ENCODE results near the gene INSL6.
A peak's percentile ranks its signal among the peaks of the same experiment; 100 is the strongest.
"Not testable (repeated sequence)": the region's sequence is repeated elsewhere in the genome, so short reads cannot be mapped to it uniquely, and the experiment has no call there.

Gene INSL6

GRCh38 chr9:5185220-5185840 lies at the start of gene INSL6:
Gene INSL6, minus strand, starts transcription at chr9:5185639. Its CDS starts 37 bp downstream, at chr9:5185602.
- DNase-seq (ENCODE audit: low read depth in 2 of 2), result no peak

- DNase-seq (ENCODE audit: low read depth in 2 of 2), result no peak
Measured at GRCh38 chr9:5231212-5231611, 45.8 kb upstream of the INSL6 start, which contains the start of gene INSL4. Gene INSL4, plus strand, starts transcription at chr9:5231419. Its CDS starts 105 bp downstream, at chr9:5231524.

GRCh38 chr9:5230554-5230953 lies 45.1 kb upstream of the INSL6 start:
- no peak for DNase-seq (ENCODE audit: low read depth in 2 of 2)

GRCh38 chr9:5205071-5205470 lies 19.6 kb upstream of the INSL6 start:
- no peak for DNase-seq (ENCODE audit: low read depth in 2 of 2)

- DNase-seq (ENCODE audit: low read depth in 2 of 2), result no peak
Measured at GRCh38 chr9:5195463-5195862, 10.0 kb upstream of the INSL6 start.

- DNase-seq (ENCODE audit: low read depth in 2 of 2), result no peak
Measured at GRCh38 chr9:5193345-5193744, 7.9 kb upstream of the INSL6 start.

GRCh38 chr9:5191985-5192384 lies 6.5 kb upstream of the INSL6 start:
- DNase-seq (ENCODE audit: low read depth in 2 of 2), result no peak

- DNase-seq (ENCODE audit: low read depth in 2 of 2), result no peak
Measured at GRCh38 chr9:5188060-5188984, 2.9 kb upstream of the INSL6 start.

- peak; percentile 17 to 41 for DNase-seq (ENCODE audit: low read depth in 2 of 2)
Measured at GRCh38 chr9:5186416-5187169, 1.2 kb upstream of the INSL6 start.

- DNase-seq (ENCODE audit: low read depth in 2 of 2), result no peak
Measured at GRCh38 chr9:5184776-5185175, 663 bp downstream of the INSL6 start.

GRCh38 chr9:5180631-5181030 lies 4.8 kb downstream of the INSL6 start:
- DNase-seq (ENCODE audit: low read depth in 2 of 2), result not testable (repeated sequence)

GRCh38 chr9:5178126-5178805 lies 7.2 kb downstream of the INSL6 start:
- DNase-seq (ENCODE audit: low read depth in 2 of 2), result no peak

- no peak for DNase-seq (ENCODE audit: low read depth in 2 of 2)
Measured at GRCh38 chr9:5146241-5146640, 39.2 kb downstream of the INSL6 start.

GRCh38 chr9:5144217-5144616 lies 41.2 kb downstream of the INSL6 start:
- no peak for DNase-seq (ENCODE audit: low read depth in 2 of 2)

- DNase-seq (ENCODE audit: low read depth in 2 of 2), result no peak
Measured at GRCh38 chr9:5140151-5140550, 45.3 kb downstream of the INSL6 start.

GRCh38 chr9:5122516-5122915 lies 62.9 kb downstream of the INSL6 start:
- DNase-seq (ENCODE audit: low read depth in 2 of 2), result no peak

- DNase-seq (ENCODE audit: low read depth in 2 of 2), result no peak
Measured at GRCh38 chr9:5122116-5122515, 63.3 kb downstream of the INSL6 start.

GRCh38 chr9:5113994-5114748 lies 71.3 kb downstream of the INSL6 start:
- no peak for DNase-seq (ENCODE audit: low read depth in 2 of 2)

Measured in stimulated activated CD4-positive, alpha-beta T cell treated with anti-CD3 and anti-CD28 coated beads, Interleukin-4, amount 100 ng/mL, for 48 hours (primary cell).